Neural cell (in vitro differentiated cells): ENCODE results near the gene HIVEP3. TPM values are rescaled to one million over a fixed set of nuclear protein-coding genes. Genes with fewer than 3 reads are reported as not detected.

ENCODE experiments used
- H2AFZ ChIP-seq: fragments of 200-600, 300-800 bp; sonication (generic), shearing (Covaris generic); 2 replicates; pipeline ENCODE4 v1.6.0; 2014; ENCODE audit warnings: low read depth, mild to moderate bottlenecking, antibody characterized with exemption, low read length, moderate library complexity
- H3F3A ChIP-seq: fragments of 200-600 bp; shearing (Covaris generic); 2 replicates; pipeline ENCODE4 v1.6.1; 2016; ENCODE audit warnings: mild to moderate bottlenecking, moderate library complexity, mixed read lengths, antibody characterized with exemption, low read length; ENCODE audit not compliant: insufficient read depth, poor library complexity, severe bottlenecking
- H3K27ac ChIP-seq: fragments of 200-600, 300-800 bp; sonication (generic), shearing (Covaris generic); 2 replicates; pipeline ENCODE4 v1.5.1; 2014; ENCODE audit warnings: mild to moderate bottlenecking, low read length, moderate library complexity
- H3K27me3 ChIP-seq: fragments of 300-800, 200-600 bp; sonication (generic), shearing (Covaris generic); 2 replicates; pipeline ENCODE4 v1.6.0; 2014; ENCODE audit warnings: mild to moderate bottlenecking, low read depth, low read length, moderate library complexity; ENCODE audit not compliant: insufficient read depth
- H3K36me3 ChIP-seq: fragments of 300-800, 200-600 bp; sonication (generic), shearing (Covaris generic); 2 replicates; pipeline ENCODE4 v1.5.1; 2014; ENCODE audit warnings: mild to moderate bottlenecking, antibody characterized with exemption, low read length, moderate library complexity; ENCODE audit not compliant: insufficient read depth
- H3K4me2 ChIP-seq: fragments of 300-800, 200-600 bp; sonication (generic), shearing (Covaris generic); 2 replicates; pipeline ENCODE4 v1.6.0; 2014; ENCODE audit warnings: mild to moderate bottlenecking, low read length
- H3K4me3 ChIP-seq: fragments of 300-800, 200-600 bp; sonication (generic), shearing (Covaris generic); 2 replicates; pipeline ENCODE4 v1.5.1; 2014; ENCODE audit warnings: mild to moderate bottlenecking, low read length, moderate library complexity
- H3K79me2 ChIP-seq: fragments of 200-600 bp; shearing (Covaris generic); replicated peaks from 2 replicates; pipeline ENCODE4 v1.6.0; 2014; ENCODE audit warnings: mild to moderate bottlenecking, low read length, moderate library complexity; ENCODE audit not compliant: insufficient read depth
- H3K9ac ChIP-seq: fragments of 300-800, 200-600 bp; sonication (generic), shearing (Covaris generic); 2 replicates; pipeline ENCODE4 v1.6.1; 2016; ENCODE audit warnings: mild to moderate bottlenecking, low read length, mixed read lengths
- H3K9me2 ChIP-seq: fragments of 200-600 bp; shearing (Covaris generic); 2 replicates; pipeline ENCODE4 v1.6.1; 2016; ENCODE audit warnings: mild to moderate bottlenecking, low read length, mixed read lengths; ENCODE audit not compliant: insufficient read depth
- H3K9me3 ChIP-seq: fragments of 200-600, 300-800 bp; sonication (generic), shearing (Covaris generic); 2 replicates; pipeline ENCODE4 v1.6.1; 2016; ENCODE audit warnings: mild to moderate bottlenecking, mixed run types, low read length, moderate library complexity, mixed read lengths
- H4K20me1 ChIP-seq: fragments of 200-600 bp; shearing (Covaris generic); 2 replicates; pipeline ENCODE4 v1.6.1; 2016; ENCODE audit warnings: mild to moderate bottlenecking, mixed run types; ENCODE audit not compliant: insufficient read depth
- CTCF ChIP-seq: fragments of 450-650 bp; IDR thresholded peaks from 2 replicates; pipeline ENCODE4 v1.5.1; 2014; ENCODE audit warnings: antibody characterized with exemption, mild to moderate bottlenecking, moderate library complexity; ENCODE audit not compliant: poor library complexity, severe bottlenecking
- EP300 ChIP-seq: fragments of 450-650 bp; conservative IDR thresholded peaks from 2 replicates; pipeline ENCODE4 v1.6.1; 2014; ENCODE audit warnings: antibody characterized with exemption, mild to moderate bottlenecking, moderate library complexity; ENCODE audit not compliant: poor library complexity, severe bottlenecking
- EZH2 ChIP-seq: fragments of 200-600, 300-800 bp; shearing (Covaris generic), sonication (generic); IDR thresholded peaks from 2 replicates; pipeline ENCODE4 v1.6.1; 2014; ENCODE audit warnings: antibody characterized with exemption, low read length, borderline replicate concordance, mild to moderate bottlenecking; ENCODE audit not compliant: insufficient read depth, poor library complexity, severe bottlenecking
- MXI1 ChIP-seq: fragments of 450-650 bp; conservative IDR thresholded peaks from 2 replicates; pipeline ENCODE4 v1.6.1; 2014; ENCODE audit warnings: antibody characterized with exemption, mild to moderate bottlenecking; ENCODE audit not compliant: poor library complexity, severe bottlenecking
- POLR2AphosphoS5 ChIP-seq: IDR thresholded peaks from 2 replicates; pipeline ENCODE4 v1.6.1; 2012
- RAD21 ChIP-seq: fragments of 450-650 bp; conservative IDR thresholded peaks from 2 replicates; pipeline ENCODE4 v1.6.1; 2014; ENCODE audit warnings: antibody characterized with exemption, mild to moderate bottlenecking, moderate library complexity
- REST ChIP-seq: IDR thresholded peaks from 2 replicates; pipeline ENCODE4 v1.6.1; 2012; ENCODE audit warnings: borderline replicate concordance
- SMC3 ChIP-seq: fragments of 450-650 bp; conservative IDR thresholded peaks from 2 replicates; pipeline ENCODE4 v1.6.1; 2014; ENCODE audit warnings: antibody characterized with exemption, mild to moderate bottlenecking, moderate library complexity; ENCODE audit not compliant: poor library complexity
- TAF1 ChIP-seq: IDR thresholded peaks from 2 replicates; pipeline ENCODE4 v1.6.1; 2012; ENCODE audit warnings: low read depth
- polyA plus RNA-seq: library from polyadenylated mRNA; depleted of rRNA; stranded (reverse); fragments of >200 nt; gene quantifications from 2 replicates; pipeline ENCODE4 v1.2.3, GENCODE V29; 2014

The HIVEP3 gene
- polyA plus RNA-seq, 1 donor from 2014 or later: 2.6 TPM

- H3K27ac ChIP-seq: no peak overlapping the region
- H3K36me3 ChIP-seq: no peaks in the 10 kb centered on the region
- H3K79me2 ChIP-seq: no peaks in the 10 kb centered on the region
- H4K20me1 ChIP-seq: no peaks in the 10 kb centered on the region
- H3K4me2 ChIP-seq: no peak overlapping the region
- TF ChIP-seq MXI1: no peak
- TF ChIP-seq POLR2AphosphoS5: no peak
- TF ChIP-seq REST: no peak
- TF ChIP-seq TAF1: no peak
- no peak for TF ChIP-seq RAD21
- H3K9ac ChIP-seq: no peak overlapping the region
- H2AFZ ChIP-seq: no peak overlapping the region
- no peaks in the 10 kb centered on the region for H3K9me3 ChIP-seq
- no peaks in the 10 kb centered on the region for H3K9me2 ChIP-seq
- no peaks in the 10 kb centered on the region for H3K27me3 ChIP-seq
- H3K4me3 ChIP-seq: no peak overlapping the region
- H3F3A ChIP-seq: no peaks in the 10 kb centered on the region
Measured at GRCh38 chr1:41639332-41639936, 279.3 kb downstream of the HIVEP3 start.

GRCh38 chr1:41638086-41639024 lies 280.4 kb downstream of the HIVEP3 start:
- no peak overlapping the region for H2AFZ ChIP-seq
- H3K27ac ChIP-seq: no peak overlapping the region
- H3K9me3 ChIP-seq: no peaks in the 10 kb centered on the region
- H3K9ac ChIP-seq: no peak overlapping the region
- TF ChIP-seq EP300 (no peak), MXI1 (no peak), SMC3 (no peak), REST (no peak), EZH2 (no peak), POLR2AphosphoS5 (no peak), CTCF (no peak), RAD21 (no peak), TAF1 (no peak)
- H3K9me2 ChIP-seq: no peaks in the 10 kb centered on the region
- no peak overlapping the region for H3K4me3 ChIP-seq
- no peaks in the 10 kb centered on the region for H4K20me1 ChIP-seq
- no peaks in the 10 kb centered on the region for H3K79me2 ChIP-seq
- no peaks in the 10 kb centered on the region for H3K27me3 ChIP-seq
- no peaks in the 10 kb centered on the region for H3K36me3 ChIP-seq
- H3F3A ChIP-seq: no peaks in the 10 kb centered on the region
- H3K4me2 ChIP-seq: no peak overlapping the region
